ENCODE measurements around the gene FAM53B. TPM values are rescaled to one million over a fixed set of nuclear protein-coding genes. Genes with fewer than 3 reads are reported as not detected.

Gene FAM53B
- total RNA-seq, 4 donors from 2014 or later = 21.9 to 42.6 (median 32.2) TPM

- ATAC-seq (ENCODE audit: low FRiP score) (peak; percentile 47), DNase-seq (ENCODE audit: low spot score) (peak; percentile 84)
- TF ChIP-seq CTCF (IDR thresholded peaks at IDR 0.05) = peak in 2 of 3 donors; percentile 61 to 92
Measured at GRCh38 chr10:124741281-124741921, 2.8 kb downstream of the FAM53B start.

DNA sequence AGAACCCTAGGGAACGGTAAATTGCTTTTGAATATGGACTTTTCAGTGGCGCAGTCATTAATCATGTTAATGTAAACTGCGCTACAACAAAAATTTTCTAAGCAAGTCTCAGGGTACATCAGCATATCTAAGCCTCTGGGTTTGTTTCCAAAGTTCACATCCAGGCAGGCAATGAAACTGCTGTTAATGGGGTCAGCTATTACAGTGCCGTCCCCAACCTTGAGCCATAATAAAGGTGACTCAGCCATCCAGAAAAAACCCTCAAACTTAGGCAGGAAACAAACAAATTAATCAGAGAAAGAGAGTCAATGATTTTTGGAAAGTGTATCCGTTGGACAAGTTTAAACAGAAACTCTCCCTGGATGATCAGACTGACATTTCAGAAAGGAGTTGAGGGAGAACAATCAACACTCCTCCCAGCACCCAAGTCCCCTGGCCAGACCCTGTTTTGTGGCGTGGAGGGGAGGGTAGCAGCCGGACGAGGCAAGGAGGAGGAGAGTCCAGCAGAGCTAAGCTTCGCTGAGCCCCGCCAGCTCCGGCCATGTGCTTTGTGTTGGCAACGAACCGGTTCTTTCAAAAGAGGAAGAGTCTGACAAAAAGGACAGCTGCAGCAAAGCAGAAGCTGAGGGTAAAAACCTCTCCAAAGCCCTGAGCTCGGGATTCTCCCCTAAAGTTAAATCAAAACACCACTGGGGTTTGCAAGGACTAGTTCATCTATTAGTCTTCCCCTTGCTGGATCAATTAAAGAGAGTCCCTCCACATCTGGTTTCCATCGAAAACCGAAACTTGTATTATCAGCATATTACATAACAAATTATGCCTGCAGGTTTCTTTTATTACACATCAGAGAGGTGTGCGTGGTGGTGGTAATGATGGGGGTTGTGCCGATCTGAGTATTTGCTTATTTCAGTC lies 3.6 kb downstream of the FAM53B start:
- DNase-seq (ENCODE audit: low spot score) (no peak), ATAC-seq (ENCODE audit: low FRiP score) (no peak)
- TF ChIP-seq CTCF (IDR thresholded peaks at IDR 0.05) = no peak

GRCh38 chr10:124739986-124740368 lies 4.2 kb downstream of the FAM53B start:
- TF ChIP-seq CTCF (IDR thresholded peaks at IDR 0.05) = no peak
- DNase-seq (ENCODE audit: low spot score) (no peak), ATAC-seq (ENCODE audit: low FRiP score) (no peak)

- no peak for DNase-seq (ENCODE audit: low spot score)
- no peak for ATAC-seq (ENCODE audit: low FRiP score)
- TF ChIP-seq CTCF (IDR thresholded peaks at IDR 0.05) = no peak
Measured at GRCh38 chr10:124739119-124739921, 4.9 kb downstream of the FAM53B start.

DNA sequence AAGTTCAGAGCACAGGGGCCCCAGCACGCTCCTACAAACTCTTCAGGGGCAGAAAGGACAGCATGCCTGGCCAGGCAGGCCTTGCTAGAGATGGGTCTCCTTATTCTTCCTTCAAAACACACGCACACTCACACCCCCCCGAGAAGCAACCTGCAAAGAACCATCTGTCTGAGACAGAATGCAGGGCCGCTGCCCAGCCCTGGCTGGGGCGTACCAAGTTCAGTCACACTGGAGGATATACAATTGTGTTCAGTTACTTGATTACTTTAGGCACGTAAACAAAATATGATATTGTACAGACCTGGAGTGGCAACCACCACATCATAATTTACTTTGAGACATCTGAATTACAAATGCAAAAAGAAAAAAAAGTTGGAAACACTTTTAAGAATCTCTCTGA lies 5.7 kb downstream of the FAM53B start:
- no peak for TF ChIP-seq CTCF (IDR thresholded peaks at IDR 0.05)
- ATAC-seq (ENCODE audit: low FRiP score) (no peak), DNase-seq (ENCODE audit: low spot score) (no peak)

DNA sequence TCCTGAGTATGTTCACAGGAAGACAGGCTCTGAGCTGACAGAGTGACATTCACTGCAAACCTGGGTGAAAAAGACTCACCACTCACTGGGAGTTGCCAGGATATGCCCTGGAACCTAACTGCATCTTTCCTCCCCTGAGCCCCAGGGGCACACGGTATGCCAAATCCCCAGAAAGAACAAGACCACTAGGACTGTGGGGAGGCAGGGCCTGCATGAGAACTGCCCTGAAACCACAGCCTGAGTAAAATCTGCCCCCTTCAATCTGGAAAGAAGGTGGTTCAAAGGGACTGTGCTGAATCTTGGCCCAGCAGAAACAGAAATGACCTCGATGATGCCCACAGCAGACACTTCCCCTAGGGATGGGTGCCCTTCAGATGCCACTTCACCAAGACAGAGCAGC lies 6.5 kb downstream of the FAM53B start:
- no peak for TF ChIP-seq CTCF (IDR thresholded peaks at IDR 0.05)
- DNase-seq (ENCODE audit: low spot score) (no peak), ATAC-seq (ENCODE audit: low FRiP score) (no peak)

All from omental fat pad (tissue), 4 donors.